ENCODE results near the gene CPT2.
A peak's percentile ranks its signal among the peaks of the same experiment; 100 is the strongest.

GRCh38 chr1:53238197-53239155 is 41.9 kb downstream of the CPT2 start, which contains the start of gene MAGOH:
- peak; percentile 59; the same call in 1 of the 2 replicates for TF ChIP-seq YY1 (IDR thresholded peaks at IDR 0.05; ENCODE audit: low read depth)
- TF ChIP-seq FOXM1 (IDR thresholded peaks at IDR 0.05; ENCODE audit: borderline replicate concordance, low read depth), result no peak
- TF ChIP-seq TCF12 (IDR thresholded peaks at IDR 0.05; ENCODE audit: low read depth), result peak; percentile 78
- TF ChIP-seq, protein P1, sequence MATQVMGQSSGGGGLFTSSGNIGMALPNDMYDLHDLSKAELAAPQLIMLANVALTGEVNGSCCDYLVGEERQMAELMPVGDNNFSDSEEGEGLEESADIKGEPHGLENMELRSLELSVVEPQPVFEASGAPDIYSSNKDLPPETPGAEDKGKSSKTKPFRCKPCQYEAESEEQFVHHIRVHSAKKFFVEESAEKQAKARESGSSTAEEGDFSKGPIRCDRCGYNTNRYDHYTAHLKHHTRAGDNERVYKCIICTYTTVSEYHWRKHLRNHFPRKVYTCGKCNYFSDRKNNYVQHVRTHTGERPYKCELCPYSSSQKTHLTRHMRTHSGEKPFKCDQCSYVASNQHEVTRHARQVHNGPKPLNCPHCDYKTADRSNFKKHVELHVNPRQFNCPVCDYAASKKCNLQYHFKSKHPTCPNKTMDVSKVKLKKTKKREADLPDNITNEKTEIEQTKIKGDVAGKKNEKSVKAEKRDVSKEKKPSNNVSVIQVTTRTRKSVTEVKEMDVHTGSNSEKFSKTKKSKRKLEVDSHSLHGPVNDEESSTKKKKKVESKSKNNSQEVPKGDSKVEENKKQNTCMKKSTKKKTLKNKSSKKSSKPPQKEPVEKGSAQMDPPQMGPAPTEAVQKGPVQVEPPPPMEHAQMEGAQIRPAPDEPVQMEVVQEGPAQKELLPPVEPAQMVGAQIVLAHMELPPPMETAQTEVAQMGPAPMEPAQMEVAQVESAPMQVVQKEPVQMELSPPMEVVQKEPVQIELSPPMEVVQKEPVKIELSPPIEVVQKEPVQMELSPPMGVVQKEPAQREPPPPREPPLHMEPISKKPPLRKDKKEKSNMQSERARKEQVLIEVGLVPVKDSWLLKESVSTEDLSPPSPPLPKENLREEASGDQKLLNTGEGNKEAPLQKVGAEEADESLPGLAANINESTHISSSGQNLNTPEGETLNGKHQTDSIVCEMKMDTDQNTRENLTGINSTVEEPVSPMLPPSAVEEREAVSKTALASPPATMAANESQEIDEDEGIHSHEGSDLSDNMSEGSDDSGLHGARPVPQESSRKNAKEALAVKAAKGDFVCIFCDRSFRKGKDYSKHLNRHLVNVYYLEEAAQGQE (IDR thresholded peaks at IDR 0.05; ENCODE audit: low read depth), result no peak
- TF ChIP-seq EP300 (IDR thresholded peaks at IDR 0.05; ENCODE audit: borderline replicate concordance), result peak; percentile 28; the same call in 1 of the 2 replicates
- peak; percentile 18; the same call in 1 of the 2 replicates for TF ChIP-seq TEAD4 (IDR thresholded peaks at IDR 0.05)
- no peak for TF ChIP-seq RAD21 (IDR thresholded peaks at IDR 0.05; ENCODE audit: low read depth)
- no peak for TF ChIP-seq CEBPB (IDR thresholded peaks at IDR 0.05)
- TF ChIP-seq CREB1 (IDR thresholded peaks at IDR 0.05; ENCODE audit: low read depth), result peak; percentile 99
- TF ChIP-seq NFIC (IDR thresholded peaks at IDR 0.05), result 0 out of 2 replicates have a peak, but pooled peaks have one; percentile 29
